Neuronal stem cell (in vitro differentiated cells): ENCODE data around the gene ALDH3B2.

ENCODE experiments used
- DNase-seq: peaks from one replicate; pipeline ENCODE4 v3.0.0-alpha.2; 2013; ENCODE audit warnings: low spot score
- H2AFZ ChIP-seq: one replicate; pipeline ENCODE4 v1.6.1; 2013; ENCODE audit warnings: mild to moderate bottlenecking, low read length, inconsistent platforms
- H2AK5ac ChIP-seq: 2 replicates; pipeline ENCODE4 v1.6.1; 2013; ENCODE audit warnings: low read depth, mild to moderate bottlenecking, inconsistent platforms, low read length, moderate library complexity, mixed read lengths
- H2BK120ac ChIP-seq: 2 replicates; pipeline ENCODE4 v1.6.1; 2013; ENCODE audit warnings: low read depth, mild to moderate bottlenecking, inconsistent platforms, low read length, moderate library complexity, mixed read lengths
- H2BK12ac ChIP-seq: one replicate; pipeline ENCODE4 v1.6.1; 2013; ENCODE audit warnings: low read length, inconsistent platforms
- H2BK15ac ChIP-seq: 2 replicates; pipeline ENCODE4 v1.6.1; 2013; ENCODE audit warnings: mild to moderate bottlenecking, low read length, inconsistent platforms, mixed read lengths
- H2BK5ac ChIP-seq: one replicate; pipeline ENCODE4 v1.6.1; 2013; ENCODE audit warnings: inconsistent platforms, mild to moderate bottlenecking, low read length, moderate library complexity
- H3K14ac ChIP-seq: one replicate; pipeline ENCODE4 v1.6.1; 2013; ENCODE audit warnings: low read length, inconsistent platforms
- H3K18ac ChIP-seq: 2 replicates; pipeline ENCODE4 v1.6.1; 2013; ENCODE audit warnings: low read length, inconsistent platforms
- H3K23ac ChIP-seq: 2 replicates; pipeline ENCODE4 v1.6.1; 2013; ENCODE audit warnings: low read depth, mild to moderate bottlenecking, mixed read lengths, low read length, inconsistent platforms; ENCODE audit not compliant: poor library complexity
- H3K27ac ChIP-seq: replicated peaks from 3 replicates; pipeline ENCODE4 v1.5.1; 2013; ENCODE audit warnings: low read length, inconsistent platforms
- H3K27me3 ChIP-seq, 3 experiments: 2 replicates each; pipeline ENCODE4 v1.6.1; 2013; ENCODE audit warnings: low read length in 3 of 3, mild to moderate bottlenecking in 2 of 3, inconsistent platforms in 1 of 3, low read depth in 1 of 3, mixed read lengths in 1 of 3, moderate library complexity in 1 of 3; ENCODE audit not compliant: control insufficient read depth in 3 of 3, insufficient read depth in 3 of 3
- H3K36me3 ChIP-seq, 2 donors: replicated peaks in 1 of 2; 2 replicates each; pipeline ENCODE4 v1.6.1; 2013; ENCODE audit warnings: low read length in 2 of 2; ENCODE audit not compliant: control insufficient read depth in 2 of 2, insufficient read depth in 2 of 2
- H3K4ac ChIP-seq: 2 replicates; pipeline ENCODE4 v1.6.1; 2013; ENCODE audit warnings: inconsistent platforms, mild to moderate bottlenecking, low read length, moderate library complexity
- H3K4me1 ChIP-seq, 2 donors: 1 replicate in 1 of 2; 2 replicates in 1 of 2; pipeline ENCODE4 v1.6.1; 2013; ENCODE audit warnings: low read length in 2 of 2, low read depth in 1 of 2; ENCODE audit not compliant: control insufficient read depth in 2 of 2, insufficient read depth in 1 of 2
- H3K4me2 ChIP-seq: one replicate; pipeline ENCODE4 v1.6.1; 2013; ENCODE audit warnings: mild to moderate bottlenecking, low read length, inconsistent platforms; ENCODE audit not compliant: insufficient read depth, poor library complexity, severe bottlenecking
- H3K4me3 ChIP-seq, 2 donors: 2 replicates each; pipeline ENCODE4 v1.5.1; 2013; ENCODE audit warnings: low read length in 2 of 2, mild to moderate bottlenecking in 2 of 2, inconsistent platforms in 1 of 2, moderate library complexity in 1 of 2
- H3K79me1 ChIP-seq: one replicate; pipeline ENCODE4 v1.6.1; 2013; ENCODE audit warnings: low read depth, mild to moderate bottlenecking, inconsistent platforms, low read length, moderate library complexity
- H3K9ac ChIP-seq: one replicate; pipeline ENCODE4 v1.6.1; 2013; ENCODE audit warnings: mild to moderate bottlenecking, low read depth, low read length, inconsistent platforms; ENCODE audit not compliant: poor library complexity
- H3K9me3 ChIP-seq, 2 donors: replicated peaks in 1 of 2; 2 replicates each; pipeline versions ENCODE3 to v1.6.1; 2013; ENCODE audit warnings: low read length in 2 of 2, mild to moderate bottlenecking in 2 of 2, inconsistent platforms in 1 of 2, low read depth in 1 of 2, mixed read lengths in 1 of 2, moderate library complexity in 1 of 2; ENCODE audit not compliant: control insufficient read depth in 2 of 2, insufficient read depth in 1 of 2
- H4K8ac ChIP-seq: one replicate; pipeline ENCODE4 v1.6.1; 2013; ENCODE audit warnings: low read depth, mild to moderate bottlenecking, inconsistent platforms, low read length, moderate library complexity
- H4K91ac ChIP-seq: one replicate; pipeline ENCODE4 v1.6.1; 2013; ENCODE audit warnings: low read length, low read depth, mild to moderate bottlenecking, inconsistent platforms; ENCODE audit not compliant: poor library complexity
- whole genome bisulfite sequencing, 2 donors: extraction: QIAGEN DNeasy Blood & Tissue Kit; methylation state at CpG; one replicate each; pipeline ENCODE4 v1.1.7; 2013; ENCODE audit warnings: missing lambda C conversion rate in 2 of 2, mixed read lengths in 1 of 2; ENCODE audit not compliant: insufficient read length in 2 of 2, insufficient replicate concordance in 1 of 2; ENCODE audit errors: extremely low coverage in 2 of 2; 5-methylcytosine and 5-hydroxymethylcytosine counted together

Gene ALDH3B2

GRCh38 chr11:67648140-67648795 lies 26.2 kb downstream of the ALDH3B2 start:
- Histone ChIP-seq H3K79me1 (peaks cover 6% of the 10 kb centered on the region), H2BK15ac (peak overlapping the region; percentile 78), H4K91ac (no peak overlapping the region), H3K4me3 (no peak overlapping the region), H4K8ac (no peak overlapping the region), H3K9me3 (peaks cover 0 to 5% of the 10 kb centered on the region in 2 donors), H3K23ac (no peak overlapping the region), H3K18ac (peak overlapping the region; percentile 85), H3K4me1 (peaks cover 0 to 11% of the 10 kb centered on the region in 2 donors), H2AK5ac (peak overlapping the region; percentile 97), H2AFZ (no peak overlapping the region), H2BK5ac (peak overlapping the region; percentile 53), H3K27ac (no peak overlapping the region), H3K36me3 (peaks cover 0 to 3% of the 10 kb centered on the region in 2 donors), H3K4ac (no peak overlapping the region), H3K14ac (no peak overlapping the region), H3K9ac (peak overlapping the region; percentile 15), H2BK120ac (peak overlapping the region; percentile 92), H2BK12ac (peak overlapping the region; percentile 86), H3K27me3 (peaks cover 0 to 5% (median 3%) of the 10 kb centered on the region in 3 experiments), H3K4me2 (no peak overlapping the region)
- no CpG with 5 or more reads among the region's 12 CpGs for whole genome bisulfite sequencing, 2 donors
- DNase-seq, result no peak

- no peak overlapping the region for H2AFZ ChIP-seq
- H3K9ac ChIP-seq, result no peak overlapping the region
- peaks cover 0 to 5% of the 10 kb centered on the region in 2 donors for H3K9me3 ChIP-seq
- peaks cover 0 to 5% (median 3%) of the 10 kb centered on the region in 3 experiments for H3K27me3 ChIP-seq
- H3K36me3 ChIP-seq, result peaks cover 0 to 3% of the 10 kb centered on the region in 2 donors
- H3K27ac ChIP-seq, result no peak overlapping the region
- no peak overlapping the region for H3K4ac ChIP-seq
- no peak overlapping the region for H2BK5ac ChIP-seq
- peak overlapping the region; percentile 3 for H2BK15ac ChIP-seq
- H3K79me1 ChIP-seq, result peaks cover 6% of the 10 kb centered on the region
- no peak overlapping the region for H2BK12ac ChIP-seq
- H3K4me2 ChIP-seq, result no peak overlapping the region
- peaks cover 0 to 11% of the 10 kb centered on the region in 2 donors for H3K4me1 ChIP-seq
- peak overlapping the region; percentile 73 for H2AK5ac ChIP-seq
- no peak overlapping the region for H4K8ac ChIP-seq
- DNase-seq, result no peak
- H2BK120ac ChIP-seq, result no peak overlapping the region
- no peak overlapping the region for H4K91ac ChIP-seq
- peak overlapping the region; percentile 34 for H3K23ac ChIP-seq
- no peak overlapping the region for H3K14ac ChIP-seq
- WGBS, 2 donors, result no CpG with 5 or more reads among the region's 15 CpGs
- H3K4me3 ChIP-seq, result no peak overlapping the region
- peak overlapping the region; percentile 45 for H3K18ac ChIP-seq
Observed at GRCh38 chr11:67647471-67647870, 27.0 kb downstream of the ALDH3B2 start.

DNA sequence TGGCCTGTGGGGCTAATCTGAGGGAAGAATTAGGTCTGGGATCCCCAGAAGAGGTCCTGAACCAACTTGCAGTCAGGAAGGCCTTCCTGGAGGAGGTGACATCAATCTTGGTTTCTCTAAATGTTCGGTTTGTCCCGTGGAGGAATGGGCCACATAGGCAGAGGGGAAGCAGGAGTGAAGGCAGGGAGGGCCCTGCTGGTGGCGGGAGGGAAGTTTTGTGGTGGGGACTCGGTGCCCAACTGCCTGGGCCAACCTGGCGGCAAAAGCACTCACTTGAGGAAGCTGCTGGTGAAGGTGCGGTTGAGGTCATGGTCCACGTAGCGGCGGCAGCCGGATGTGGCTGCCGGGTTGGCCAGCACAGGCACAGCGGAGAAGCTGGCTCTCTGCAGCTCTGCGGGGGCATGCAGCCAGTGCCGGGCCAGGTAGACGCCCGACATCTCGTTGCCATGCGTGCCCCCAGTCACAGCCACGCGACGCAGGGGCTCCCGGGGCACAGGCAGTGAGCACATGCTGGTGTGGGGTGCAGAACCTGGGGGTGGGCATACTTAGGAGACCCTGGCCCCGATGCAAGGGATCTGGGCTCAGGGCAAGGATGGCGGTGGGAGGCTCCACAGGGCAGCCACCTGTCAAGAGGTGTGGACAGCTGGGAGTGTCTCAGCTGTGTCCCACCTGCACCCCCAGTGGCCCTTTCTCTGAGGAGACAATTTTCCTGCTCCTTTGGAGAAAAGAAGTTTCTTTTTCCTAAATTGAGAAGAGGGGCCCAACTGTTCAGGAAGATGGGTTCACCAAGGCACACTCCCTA lies 27.7 kb downstream of the ALDH3B2 start:
- DNase-seq, result no peak
- Histone ChIP-seq H2AFZ (no peak overlapping the region), H3K27ac (no peak overlapping the region), H3K9me3 (peaks cover 0 to 5% of the 10 kb centered on the region in 2 donors), H3K4ac (no peak overlapping the region), H2BK15ac (peak overlapping the region; percentile 96), H3K9ac (no peak overlapping the region), H3K27me3 (peaks cover 0 to 5% (median 3%) of the 10 kb centered on the region in 3 experiments), H3K18ac (peak overlapping the region; percentile 80), H3K4me2 (no peak overlapping the region), H2BK5ac (no peak overlapping the region), H2BK120ac (no peak overlapping the region), H3K14ac (peak overlapping the region; percentile 82), H2AK5ac (peak overlapping the region; percentile 91), H4K91ac (no peak overlapping the region), H3K4me3 (no peak overlapping the region), H2BK12ac (peak overlapping the region; percentile 73), H3K36me3 (peaks cover 0 to 3% of the 10 kb centered on the region in 2 donors), H3K79me1 (peaks cover 6% of the 10 kb centered on the region), H3K4me1 (peaks cover 0 to 11% of the 10 kb centered on the region in 2 donors), H3K23ac (peak overlapping the region; percentile 89), H4K8ac (no peak overlapping the region)
- WGBS, 2 donors, result no CpG with 5 or more reads among the region's 24 CpGs
